ENCODE data around the gene STIMATE. TPM values are rescaled to one million over a fixed set of nuclear protein-coding genes. Genes with fewer than 3 reads are reported as not detected.
A peak's percentile ranks its signal among the peaks of the same experiment; 100 is the strongest.

STIMATE gene
- total RNA-seq, 1 donor: 15.1 TPM

DNA sequence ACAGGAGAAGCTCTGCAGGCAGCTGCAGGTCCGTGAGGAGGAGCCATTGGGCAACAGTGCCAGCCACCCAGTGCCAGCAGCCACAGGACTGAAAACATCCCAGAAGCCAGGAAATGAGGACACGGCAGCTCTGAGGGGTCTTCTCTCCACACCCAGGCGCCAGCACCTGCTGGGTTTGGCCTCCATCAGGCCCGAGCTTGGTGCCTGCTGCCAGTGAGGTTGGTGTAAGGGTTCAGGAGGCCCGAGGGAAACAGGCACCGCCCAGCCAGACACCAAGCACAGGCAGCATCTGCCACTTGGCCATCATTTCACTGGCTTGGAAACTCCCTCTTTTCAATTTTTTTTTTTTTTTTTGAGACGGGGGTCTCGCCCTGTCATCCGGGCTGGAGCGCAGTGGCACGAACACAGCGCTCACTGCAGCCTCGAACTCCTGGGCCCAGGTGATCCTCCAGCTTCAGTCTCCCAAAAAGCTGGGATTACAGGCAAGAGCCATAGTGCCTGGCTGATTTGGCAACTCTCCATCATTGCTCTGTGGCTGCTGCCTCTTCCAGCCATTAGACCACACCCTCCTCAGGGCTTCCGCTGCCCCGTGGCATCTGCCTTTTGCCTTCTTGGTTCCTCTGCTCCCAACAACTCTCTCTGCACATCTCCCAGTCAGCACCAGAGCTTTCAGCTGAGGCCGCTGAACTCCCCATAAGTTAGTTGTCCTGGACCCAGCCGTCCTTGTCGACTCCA lies 104.2 kb downstream of the STIMATE start:
- TF ChIP-seq, protein P1, sequence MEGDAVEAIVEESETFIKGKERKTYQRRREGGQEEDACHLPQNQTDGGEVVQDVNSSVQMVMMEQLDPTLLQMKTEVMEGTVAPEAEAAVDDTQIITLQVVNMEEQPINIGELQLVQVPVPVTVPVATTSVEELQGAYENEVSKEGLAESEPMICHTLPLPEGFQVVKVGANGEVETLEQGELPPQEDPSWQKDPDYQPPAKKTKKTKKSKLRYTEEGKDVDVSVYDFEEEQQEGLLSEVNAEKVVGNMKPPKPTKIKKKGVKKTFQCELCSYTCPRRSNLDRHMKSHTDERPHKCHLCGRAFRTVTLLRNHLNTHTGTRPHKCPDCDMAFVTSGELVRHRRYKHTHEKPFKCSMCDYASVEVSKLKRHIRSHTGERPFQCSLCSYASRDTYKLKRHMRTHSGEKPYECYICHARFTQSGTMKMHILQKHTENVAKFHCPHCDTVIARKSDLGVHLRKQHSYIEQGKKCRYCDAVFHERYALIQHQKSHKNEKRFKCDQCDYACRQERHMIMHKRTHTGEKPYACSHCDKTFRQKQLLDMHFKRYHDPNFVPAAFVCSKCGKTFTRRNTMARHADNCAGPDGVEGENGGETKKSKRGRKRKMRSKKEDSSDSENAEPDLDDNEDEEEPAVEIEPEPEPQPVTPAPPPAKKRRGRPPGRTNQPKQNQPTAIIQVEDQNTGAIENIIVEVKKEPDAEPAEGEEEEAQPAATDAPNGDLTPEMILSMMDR (IDR thresholded peaks at IDR 0.05; ENCODE audit: insufficient read depth, low read depth, low read length): no peak
- peak; percentile 3 for DNase-seq (ENCODE audit: low read depth)
- H3K4me3 ChIP-seq (ENCODE audit: low read depth, low read length): no peak overlapping the region

DNA sequence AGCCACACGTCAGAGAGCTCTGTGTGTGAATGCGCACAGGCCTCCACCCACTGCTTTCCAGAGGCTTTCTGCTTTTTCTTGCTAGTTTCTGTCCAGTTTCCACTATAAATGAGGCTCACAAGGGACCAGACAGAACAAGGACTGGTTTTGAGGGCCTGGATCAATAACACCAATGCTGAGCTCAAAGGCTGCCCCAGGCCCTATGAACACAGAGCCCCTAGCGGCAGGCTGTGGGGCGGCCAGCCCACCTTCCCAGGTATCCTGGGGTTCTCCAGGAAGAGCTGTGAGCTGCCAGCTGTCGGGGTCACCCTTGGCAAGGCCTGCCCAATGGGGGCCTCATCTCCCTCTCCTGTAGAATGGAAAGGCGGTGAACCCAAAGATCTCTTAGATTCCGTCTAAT lies 104.9 kb downstream of the STIMATE start:
- DNase-seq (ENCODE audit: low read depth): no peak
- TF ChIP-seq, protein P1 (IDR thresholded peaks at IDR 0.05; ENCODE audit: insufficient read depth, low read depth, low read length): no peak
- H3K4me3 ChIP-seq (ENCODE audit: low read depth, low read length): no peak overlapping the region

DNA sequence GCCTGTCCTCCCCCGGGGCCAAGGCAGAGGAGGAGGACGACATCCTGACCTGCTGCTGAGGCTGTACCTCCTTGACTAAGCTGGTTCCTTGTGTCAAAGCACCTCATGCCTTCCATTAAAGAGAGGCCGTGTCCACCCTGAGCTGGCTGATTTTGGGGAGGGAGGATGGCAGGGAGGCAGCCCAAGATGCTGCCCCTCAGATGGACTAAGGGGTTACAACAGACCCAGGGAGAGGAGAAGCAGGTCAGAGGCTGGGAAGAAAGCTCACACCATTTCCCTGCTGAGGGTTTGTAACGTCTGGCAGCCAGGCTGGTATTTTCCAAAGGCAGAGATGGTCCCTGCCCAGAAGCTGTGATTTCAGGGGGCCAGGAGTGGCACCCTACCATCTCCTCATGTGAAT lies 105.4 kb downstream of the STIMATE start:
- no peak overlapping the region for H3K4me3 ChIP-seq (ENCODE audit: low read depth, low read length)
- TF ChIP-seq, protein P1 (IDR thresholded peaks at IDR 0.05; ENCODE audit: insufficient read depth, low read depth, low read length): no peak
- DNase-seq (ENCODE audit: low read depth): no peak

DNA sequence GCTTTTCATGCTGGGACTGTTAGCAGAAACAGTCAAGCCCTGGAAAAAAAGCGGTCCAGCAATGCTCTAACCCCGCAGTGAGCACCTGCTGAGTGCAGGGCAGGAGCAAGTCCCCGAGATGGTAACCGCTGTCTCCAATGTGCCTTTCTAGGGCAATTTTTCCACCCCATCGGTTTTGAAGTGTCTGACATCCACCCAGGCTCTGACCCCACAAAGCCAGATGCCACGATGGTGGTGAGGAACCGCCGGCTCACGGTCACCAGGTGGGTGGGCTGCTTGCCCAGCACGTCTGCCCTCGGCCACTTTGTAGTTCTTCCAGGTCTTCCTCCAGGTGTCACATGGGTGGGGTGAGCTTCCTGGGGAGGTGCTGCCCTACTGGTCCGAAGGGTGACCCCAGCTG lies 106.0 kb downstream of the STIMATE start:
- TF ChIP-seq, protein P1 (IDR thresholded peaks at IDR 0.05; ENCODE audit: insufficient read depth, low read depth, low read length): no peak
- no peak overlapping the region for H3K4me3 ChIP-seq (ENCODE audit: low read depth, low read length)
- DNase-seq (ENCODE audit: low read depth): no peak

DNA sequence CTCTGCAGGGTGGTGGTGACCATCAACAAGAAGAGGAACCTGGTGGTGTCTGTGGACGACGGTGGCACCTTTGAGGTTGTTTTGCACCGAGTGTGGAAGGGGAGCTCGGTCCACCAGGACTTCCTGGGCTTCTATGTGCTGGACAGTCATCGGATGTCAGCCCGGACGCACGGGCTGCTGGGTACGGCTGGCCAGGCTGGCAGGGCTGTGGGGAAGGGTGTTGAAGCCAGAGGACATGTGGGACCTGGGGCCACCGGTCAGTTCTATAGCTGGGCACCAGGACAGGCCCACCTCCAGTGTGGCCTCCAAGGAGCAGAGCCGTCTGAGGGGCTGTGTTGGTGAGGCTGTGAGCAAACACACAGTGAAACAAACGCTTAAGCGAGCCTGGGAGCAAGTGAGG lies 106.6 kb downstream of the STIMATE start:
- TF ChIP-seq, protein P1 (IDR thresholded peaks at IDR 0.05; ENCODE audit: insufficient read depth, low read depth, low read length): no peak
- DNase-seq (ENCODE audit: low read depth): no peak
- no peak overlapping the region for H3K4me3 ChIP-seq (ENCODE audit: low read depth, low read length)

DNA sequence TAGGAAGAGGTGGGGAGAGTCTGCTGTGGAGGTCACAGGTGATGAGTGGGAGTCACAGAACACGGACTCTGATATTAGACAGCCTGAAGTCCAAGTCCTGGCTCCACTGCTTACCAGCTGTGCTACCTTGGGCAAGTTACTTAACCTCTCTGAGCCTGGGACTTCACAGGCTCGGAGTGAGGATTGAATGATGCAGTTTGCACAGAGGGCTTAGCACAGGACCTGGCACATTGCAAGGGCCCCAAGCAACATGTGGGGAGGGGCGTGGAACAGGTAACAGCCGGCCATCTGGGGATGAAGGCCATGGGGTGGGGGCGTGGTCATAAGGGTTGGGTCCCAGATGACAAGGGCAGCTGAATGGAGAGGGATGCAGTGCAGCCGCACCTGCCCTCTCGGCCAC lies 107.0 kb downstream of the STIMATE start:
- no peak for DNase-seq (ENCODE audit: low read depth)
- TF ChIP-seq, protein P1 (IDR thresholded peaks at IDR 0.05; ENCODE audit: insufficient read depth, low read depth, low read length): no peak
- no peak overlapping the region for H3K4me3 ChIP-seq (ENCODE audit: low read depth, low read length)

DNA sequence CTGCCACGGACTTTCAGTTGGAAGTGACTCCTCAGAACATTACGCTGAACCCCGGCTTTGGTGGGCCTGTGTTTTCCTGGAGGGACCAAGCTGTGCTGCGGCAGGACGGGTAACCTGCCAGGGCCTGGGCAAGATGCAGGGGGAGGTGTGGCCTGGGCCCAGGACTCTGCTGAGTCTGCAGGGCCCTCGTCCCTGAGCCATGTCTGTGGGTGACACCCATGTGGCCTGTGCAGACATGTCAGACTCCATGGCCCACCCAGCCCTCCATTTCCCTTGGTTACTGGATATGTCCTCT lies 107.7 kb downstream of the STIMATE start:
- no peak for DNase-seq (ENCODE audit: low read depth)
- H3K4me3 ChIP-seq (ENCODE audit: low read depth, low read length): no peak overlapping the region
- TF ChIP-seq, protein P1 (IDR thresholded peaks at IDR 0.05; ENCODE audit: insufficient read depth, low read depth, low read length): no peak

Measured in fibroblast of villous mesenchyme (primary cell).